GM19324 (cell line): ENCODE results near the gene SIRT5.

Experiments used
- ATAC-seq: cut with Tn5 transposase; IDR thresholded peaks from one replicate; pipeline ENCODE4 v1.9.1; 2021; ENCODE audit warnings: mild to moderate bottlenecking, moderate library complexity; ENCODE audit not compliant: unreplicated experiment, low FRiP score

The SIRT5 gene

GRCh38 chr6:13574571-13575376, at the start of gene SIRT5:
SIRT5 (plus strand) TSS chr6:13574601; CDS start chr6:13584111, 9,510 bp downstream.
- peak; percentile 74 for ATAC-seq

- ATAC-seq = no peak
These were observed 49.4 kb upstream of the SIRT5 start for GRCh38 chr6:13524801-13525508.

GRCh38 chr6:13526357-13526726, 48.1 kb upstream of the SIRT5 start:
- no peak for ATAC-seq

GRCh38 chr6:13526727-13527670, 47.4 kb upstream of the SIRT5 start:
- peak; percentile 86 for ATAC-seq

GRCh38 chr6:13527671-13528056, 46.7 kb upstream of the SIRT5 start:
- ATAC-seq = no peak

GRCh38 chr6:13528232-13528631, 46.2 kb upstream of the SIRT5 start:
- ATAC-seq = no peak

GRCh38 chr6:13528777-13529343, 45.5 kb upstream of the SIRT5 start:
- ATAC-seq = no peak

GRCh38 chr6:13531956-13532355, 42.4 kb upstream of the SIRT5 start:
- ATAC-seq = no peak

GRCh38 chr6:13534536-13534935, 39.9 kb upstream of the SIRT5 start:
- ATAC-seq = no peak

- ATAC-seq = no peak
These were observed 39.1 kb upstream of the SIRT5 start for GRCh38 chr6:13535306-13535705.

GRCh38 chr6:13536796-13537526, 37.4 kb upstream of the SIRT5 start:
- no peak for ATAC-seq

- ATAC-seq = no peak
These were observed 36.9 kb upstream of the SIRT5 start for GRCh38 chr6:13537527-13537897.

GRCh38 chr6:13538084-13538483, 36.3 kb upstream of the SIRT5 start:
- no peak for ATAC-seq

- no peak for ATAC-seq
These were observed 35.8 kb upstream of the SIRT5 start for GRCh38 chr6:13538600-13538999.

- ATAC-seq = no peak
These were observed 34.8 kb upstream of the SIRT5 start for GRCh38 chr6:13539572-13539971.

- no peak for ATAC-seq
These were observed 32.9 kb upstream of the SIRT5 start for GRCh38 chr6:13541496-13541895.

- no peak for ATAC-seq
These were observed 29.8 kb upstream of the SIRT5 start for GRCh38 chr6:13544454-13545186.

GRCh38 chr6:13545885-13546284, 28.5 kb upstream of the SIRT5 start:
- ATAC-seq = no peak

GRCh38 chr6:13548500-13549210, 25.7 kb upstream of the SIRT5 start:
- no peak for ATAC-seq
